Measurements from ENCODE around the gene GUCY1A1.
"Not testable (repeated sequence)": the region's sequence is repeated elsewhere in the genome, so short reads cannot be mapped to it uniquely, and the experiment has no call there.

GUCY1A1 gene, protein sequence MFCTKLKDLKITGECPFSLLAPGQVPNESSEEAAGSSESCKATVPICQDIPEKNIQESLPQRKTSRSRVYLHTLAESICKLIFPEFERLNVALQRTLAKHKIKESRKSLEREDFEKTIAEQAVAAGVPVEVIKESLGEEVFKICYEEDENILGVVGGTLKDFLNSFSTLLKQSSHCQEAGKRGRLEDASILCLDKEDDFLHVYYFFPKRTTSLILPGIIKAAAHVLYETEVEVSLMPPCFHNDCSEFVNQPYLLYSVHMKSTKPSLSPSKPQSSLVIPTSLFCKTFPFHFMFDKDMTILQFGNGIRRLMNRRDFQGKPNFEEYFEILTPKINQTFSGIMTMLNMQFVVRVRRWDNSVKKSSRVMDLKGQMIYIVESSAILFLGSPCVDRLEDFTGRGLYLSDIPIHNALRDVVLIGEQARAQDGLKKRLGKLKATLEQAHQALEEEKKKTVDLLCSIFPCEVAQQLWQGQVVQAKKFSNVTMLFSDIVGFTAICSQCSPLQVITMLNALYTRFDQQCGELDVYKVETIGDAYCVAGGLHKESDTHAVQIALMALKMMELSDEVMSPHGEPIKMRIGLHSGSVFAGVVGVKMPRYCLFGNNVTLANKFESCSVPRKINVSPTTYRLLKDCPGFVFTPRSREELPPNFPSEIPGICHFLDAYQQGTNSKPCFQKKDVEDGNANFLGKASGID

DNA sequence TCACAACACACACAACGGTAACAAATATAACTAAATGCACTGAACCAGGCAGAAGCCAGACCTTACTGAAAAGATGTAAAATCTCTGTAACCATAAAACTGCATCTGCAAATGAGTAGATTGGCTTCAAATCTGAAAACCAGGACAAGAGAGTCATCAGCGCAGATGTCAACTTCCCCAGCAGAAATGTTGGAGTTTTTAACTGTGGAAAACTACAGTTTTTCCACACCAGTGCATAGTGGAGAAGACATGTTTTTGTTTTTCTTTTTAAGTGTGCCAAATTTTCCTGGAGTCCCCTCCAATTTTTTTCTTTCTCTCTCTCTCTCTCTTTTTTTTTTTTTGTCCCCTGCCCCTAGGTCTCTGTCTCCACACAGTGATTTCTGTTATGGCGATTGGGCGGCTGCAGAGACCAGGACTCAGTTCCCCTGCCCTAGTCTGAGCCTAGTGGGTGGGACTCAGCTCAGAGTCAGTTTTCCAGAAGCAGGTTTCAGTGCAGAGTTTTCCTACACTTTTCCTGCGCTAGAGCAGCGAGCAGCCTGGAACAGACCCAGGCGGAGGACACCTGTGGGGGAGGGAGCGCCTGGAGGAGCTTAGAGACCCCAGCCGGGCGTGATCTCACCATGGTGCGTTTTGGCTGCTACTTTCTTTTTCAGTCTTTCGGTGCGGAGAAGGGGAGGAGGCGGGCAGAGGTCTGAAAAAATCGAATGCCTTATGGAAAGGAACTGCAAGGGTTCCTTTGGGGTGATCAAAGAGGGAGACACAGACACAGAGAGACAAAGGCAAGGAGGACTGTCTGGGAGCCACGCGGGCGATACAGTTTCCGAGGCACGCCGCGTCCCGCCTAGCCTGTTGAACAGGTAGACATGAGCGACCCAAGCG, at the start of gene GUCY1A1:
Gene GUCY1A1, plus strand, starts transcription at position 505 of the 878 bp plus-strand sequence. CDS start 30,020 bp downstream, outside the sequence.
- DNase-seq (ENCODE audit: low read depth) = no peak

DNA sequence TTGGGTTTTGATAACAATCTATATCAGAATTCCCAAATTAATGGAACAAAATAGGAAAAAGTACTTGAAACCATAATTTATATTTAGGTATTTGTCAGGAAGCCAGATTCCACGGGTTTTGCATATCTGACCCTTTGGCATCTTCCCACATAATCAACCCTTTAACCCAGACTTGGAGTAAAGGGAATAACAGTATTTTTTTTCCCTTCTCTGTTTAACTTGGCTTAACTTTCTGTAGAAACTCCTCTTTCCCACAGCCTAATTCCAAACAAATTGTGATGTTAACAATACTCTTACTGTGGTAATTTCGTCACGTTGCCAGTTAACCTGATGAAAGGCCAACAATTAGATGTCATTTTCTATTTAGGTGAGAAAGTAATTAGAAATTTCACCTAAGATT, 49.4 kb upstream of the GUCY1A1 start:
- DNase-seq (ENCODE audit: low read depth) = no peak

DNA sequence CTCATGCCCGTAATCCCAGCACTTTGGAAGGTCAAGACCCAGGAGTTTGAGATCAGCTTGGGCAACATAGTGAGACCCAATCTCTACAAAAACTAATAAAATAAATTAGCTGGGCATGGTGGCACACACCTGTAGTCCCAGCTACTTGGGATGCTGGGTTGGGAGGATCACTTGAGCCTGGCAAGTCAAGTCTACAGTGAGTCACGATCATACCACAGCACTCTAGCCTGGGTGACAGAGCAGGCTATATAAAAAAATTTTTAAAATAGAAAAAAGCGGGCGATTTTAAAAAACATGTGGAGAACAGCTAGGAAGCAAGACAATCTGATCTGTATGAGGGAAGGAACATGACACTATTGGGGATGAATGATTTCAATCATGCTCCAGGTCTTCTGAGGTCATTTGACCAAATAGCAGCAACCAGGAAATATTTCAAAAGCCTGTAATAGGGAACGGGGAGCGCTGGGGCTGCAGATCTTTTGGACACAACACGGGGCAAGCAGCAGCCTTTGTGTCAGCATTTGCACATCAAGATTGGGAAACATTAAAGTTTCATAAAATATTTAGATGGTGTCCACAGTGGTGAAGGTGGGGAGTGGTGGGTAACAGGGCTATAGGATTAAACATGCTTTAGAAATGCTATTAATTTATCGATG, 48.3 kb upstream of the GUCY1A1 start:
- DNase-seq (ENCODE audit: low read depth) = no peak

DNA sequence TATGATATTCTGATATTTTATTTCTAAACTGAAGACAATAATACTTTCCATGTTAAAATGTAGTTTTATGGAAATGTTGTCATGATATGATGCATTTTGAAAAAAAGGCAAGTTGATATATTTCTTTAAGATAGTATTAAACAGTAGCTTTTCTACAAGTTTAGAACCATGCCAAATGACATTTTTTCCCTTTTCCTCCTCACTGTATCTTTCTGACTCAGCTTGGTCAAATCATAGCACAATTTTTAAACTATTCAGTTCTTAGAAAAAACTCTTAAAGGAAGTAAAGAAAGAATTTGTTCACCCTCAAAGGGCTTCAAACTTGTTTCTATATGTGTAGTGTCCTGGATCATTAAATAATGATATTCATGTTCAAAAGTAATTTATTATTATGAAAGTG, 46.0 kb upstream of the GUCY1A1 start:
- no peak for DNase-seq (ENCODE audit: low read depth)

DNA sequence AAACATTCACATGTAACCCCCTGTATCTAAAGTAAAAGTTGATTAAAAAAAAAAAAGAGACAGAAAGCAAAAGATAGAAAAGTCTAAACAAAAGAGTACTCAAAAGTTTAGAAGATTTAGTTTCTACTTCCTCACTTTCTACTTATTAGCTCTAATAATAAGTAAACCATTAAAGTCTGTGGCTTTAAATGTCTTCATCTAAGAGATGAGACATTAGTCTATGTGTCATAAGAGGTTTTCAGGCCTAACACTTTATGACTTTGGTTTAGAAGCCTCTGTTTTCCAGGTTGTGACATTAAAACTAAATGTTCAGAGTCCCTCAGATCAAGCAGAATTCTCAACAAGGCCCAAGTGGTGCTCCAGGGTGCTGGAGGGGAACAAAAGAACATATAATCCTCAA, 42.2 kb upstream of the GUCY1A1 start:
- DNase-seq (ENCODE audit: low read depth) = no peak

DNA sequence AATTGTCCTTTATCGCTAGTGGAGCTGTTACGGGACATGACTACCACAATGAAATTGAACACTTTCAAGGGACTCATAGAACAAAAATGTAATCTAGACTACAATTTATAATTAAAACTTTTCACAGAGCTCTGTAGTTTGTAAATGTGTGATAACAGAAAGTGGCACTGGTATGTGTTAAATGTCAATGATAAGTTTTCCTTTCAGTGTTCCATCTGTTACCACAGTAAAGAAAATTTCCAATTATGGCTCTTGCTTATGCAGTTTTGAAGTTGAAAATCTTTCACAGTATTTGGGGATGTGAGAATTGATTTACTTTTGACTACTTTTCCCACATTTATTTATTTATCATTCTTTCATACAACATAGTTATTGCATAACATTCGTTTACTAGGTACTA, 40.1 kb upstream of the GUCY1A1 start:
- no peak for DNase-seq (ENCODE audit: low read depth)

DNA sequence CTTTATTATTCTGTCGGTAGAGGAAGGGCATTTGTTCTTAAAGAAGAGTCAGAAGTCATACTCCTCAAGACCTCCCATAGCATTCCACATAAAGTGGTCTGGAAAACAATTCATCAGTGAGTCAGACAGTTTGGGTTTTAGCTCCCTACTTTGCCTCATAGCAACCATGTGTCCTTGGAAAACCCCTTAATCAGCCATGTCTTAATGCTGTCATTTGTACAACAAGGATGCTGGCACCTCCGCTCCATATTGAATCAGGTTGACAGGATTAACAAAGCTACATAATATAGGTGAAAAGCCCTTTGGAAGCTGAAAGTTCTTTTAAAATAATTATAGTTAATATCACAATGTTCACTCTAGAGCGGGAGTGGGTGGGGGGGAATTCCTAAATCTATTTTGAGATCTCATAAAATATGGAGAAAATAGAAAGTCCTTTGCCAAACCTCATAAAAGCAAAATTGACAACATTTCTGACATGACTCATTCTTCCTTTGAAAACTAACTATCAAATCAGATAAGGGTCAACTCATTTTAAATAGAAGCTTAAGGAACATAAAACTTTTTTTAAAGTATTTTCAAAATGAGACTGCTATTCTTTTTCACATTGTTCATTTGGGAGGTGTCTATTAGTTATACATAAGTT, 37.3 kb upstream of the GUCY1A1 start:
- DNase-seq (ENCODE audit: low read depth) = no peak

DNA sequence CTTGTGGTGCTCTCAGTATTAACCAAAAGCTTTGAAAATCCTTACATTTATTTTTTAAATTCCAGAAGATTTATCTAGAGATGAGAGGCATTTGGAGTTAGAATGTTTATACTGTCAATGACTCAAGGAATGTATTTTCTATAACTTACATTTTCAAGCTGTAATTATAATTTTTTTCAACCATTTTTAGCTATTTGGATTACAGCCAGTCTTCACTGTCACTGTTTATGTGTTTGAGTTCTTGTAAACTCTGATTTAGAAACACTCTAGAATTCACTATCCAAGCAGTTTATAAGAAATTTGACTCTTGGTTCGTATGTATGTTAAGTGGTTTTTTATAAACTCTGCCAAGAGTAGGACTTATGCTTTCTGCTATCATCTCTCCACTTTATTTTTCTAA, 36.7 kb upstream of the GUCY1A1 start:
- DNase-seq (ENCODE audit: low read depth) = no peak

DNA sequence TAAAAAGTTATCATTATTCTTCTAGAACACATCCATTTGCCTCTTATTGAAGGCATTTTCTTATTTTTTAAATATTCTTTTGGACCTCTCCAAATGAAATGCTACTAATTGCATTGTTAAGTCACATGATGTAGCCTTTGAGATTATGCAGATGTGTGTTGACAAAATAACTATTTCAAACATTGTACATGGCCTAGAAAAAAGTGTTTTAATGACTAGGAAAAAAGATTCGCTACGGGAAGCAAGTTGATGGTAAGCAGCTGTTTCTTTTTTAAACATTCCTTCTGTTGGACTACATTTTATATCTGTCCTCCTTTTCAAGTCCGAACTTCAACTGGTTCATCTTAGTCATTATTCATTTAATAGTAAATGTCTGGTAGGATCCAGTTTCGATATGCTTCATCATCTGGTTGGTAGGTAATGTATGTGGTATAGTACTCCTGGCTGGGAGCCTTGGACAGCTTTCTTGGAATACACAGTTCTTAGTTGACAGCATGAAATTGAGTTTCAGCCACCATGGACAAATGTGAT, 34.3 kb upstream of the GUCY1A1 start:
- DNase-seq (ENCODE audit: low read depth) = no peak

DNA sequence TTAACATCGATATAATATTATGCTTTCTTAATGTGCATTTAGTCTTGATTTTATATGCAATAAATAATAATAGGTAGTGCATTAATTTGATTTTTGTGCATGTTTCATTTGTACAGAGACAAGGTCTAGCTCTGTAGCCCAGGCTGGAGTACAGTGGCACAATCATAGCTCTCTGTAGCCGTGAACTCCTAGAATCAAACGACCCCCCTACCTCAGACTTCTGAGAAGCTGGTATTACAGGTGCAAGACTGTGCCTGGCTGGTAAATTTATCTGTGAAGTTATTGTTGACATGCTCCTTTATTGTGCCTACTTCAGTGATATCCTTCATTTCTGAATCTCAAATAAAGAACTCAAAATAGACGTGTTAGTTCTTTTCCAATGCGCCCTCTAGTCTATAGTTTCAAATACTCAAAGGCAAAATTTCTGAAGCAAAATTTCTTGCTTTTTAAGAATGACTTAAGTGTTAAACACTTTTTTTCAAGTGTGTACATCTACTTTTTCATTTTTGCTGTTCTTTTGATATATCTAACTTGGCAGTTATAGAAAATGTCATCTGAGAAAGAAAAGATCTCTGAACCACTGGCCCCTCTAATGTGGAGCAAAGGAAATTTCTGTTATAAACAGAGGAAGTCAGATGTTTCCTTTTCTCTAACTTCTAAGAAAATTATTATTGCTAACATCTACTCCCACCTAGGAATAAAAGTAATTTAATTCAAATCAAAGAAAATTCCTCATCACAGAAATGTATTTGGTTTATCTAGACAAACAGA, 28.3 kb upstream of the GUCY1A1 start:
- DNase-seq (ENCODE audit: low read depth) = no peak

DNA sequence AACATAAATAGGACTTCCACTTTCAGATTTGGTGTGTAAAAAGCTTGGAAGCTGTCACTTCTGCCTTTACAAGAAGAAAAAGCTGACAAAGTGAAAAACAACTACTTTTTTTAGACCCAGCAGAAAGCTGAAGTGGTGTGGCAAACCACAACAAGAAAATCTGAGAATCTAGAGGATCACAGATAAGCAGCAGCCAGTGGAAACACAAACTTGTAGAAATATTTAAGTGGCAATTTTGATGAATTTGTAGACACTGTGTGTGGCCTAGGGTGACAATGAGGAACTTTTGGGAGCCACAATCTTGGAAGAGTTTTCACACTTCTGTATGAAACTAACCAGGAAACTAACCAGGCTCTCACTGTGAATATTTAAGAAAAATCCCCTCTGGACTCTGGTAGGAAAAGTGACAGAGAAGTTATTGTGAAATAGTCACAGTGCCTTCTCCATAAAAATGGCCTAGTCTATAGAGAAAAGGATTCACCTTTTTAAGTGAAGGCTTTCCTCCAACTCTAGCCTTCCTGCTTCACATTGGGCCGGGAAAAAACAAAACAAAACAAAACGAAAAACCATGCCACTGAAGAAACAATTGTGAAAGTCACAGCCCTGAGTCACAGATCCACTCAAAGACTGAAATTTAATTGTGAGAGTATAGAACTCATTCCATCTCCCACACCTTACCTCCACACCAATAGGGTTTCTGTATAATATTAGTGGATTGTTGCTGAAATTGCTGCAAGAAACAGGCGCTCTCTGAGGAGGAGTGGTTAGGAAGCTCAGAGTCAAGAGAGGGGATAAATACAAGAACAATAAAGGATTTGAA, 26.7 kb upstream of the GUCY1A1 start:
- DNase-seq (ENCODE audit: low read depth) = no peak

DNA sequence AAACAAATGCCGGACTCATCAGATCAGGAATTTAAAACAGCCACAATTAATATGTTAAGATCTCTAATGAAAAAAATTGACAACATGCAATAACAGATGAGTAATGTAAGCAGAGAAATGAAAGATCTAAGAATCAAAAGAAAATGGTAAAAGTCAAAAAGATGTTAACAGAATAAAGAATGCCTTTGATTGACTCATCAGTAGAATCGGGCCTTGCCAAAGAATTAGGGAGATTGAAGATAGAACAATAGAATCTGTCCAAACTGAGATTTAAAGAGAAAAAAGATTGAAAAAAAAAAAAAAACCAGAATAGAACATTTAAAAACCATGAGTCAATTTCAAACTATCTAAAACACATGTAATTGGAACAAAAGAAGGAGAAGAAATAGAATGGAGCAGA, 25.9 kb upstream of the GUCY1A1 start:
- no peak for DNase-seq (ENCODE audit: low read depth)

DNA sequence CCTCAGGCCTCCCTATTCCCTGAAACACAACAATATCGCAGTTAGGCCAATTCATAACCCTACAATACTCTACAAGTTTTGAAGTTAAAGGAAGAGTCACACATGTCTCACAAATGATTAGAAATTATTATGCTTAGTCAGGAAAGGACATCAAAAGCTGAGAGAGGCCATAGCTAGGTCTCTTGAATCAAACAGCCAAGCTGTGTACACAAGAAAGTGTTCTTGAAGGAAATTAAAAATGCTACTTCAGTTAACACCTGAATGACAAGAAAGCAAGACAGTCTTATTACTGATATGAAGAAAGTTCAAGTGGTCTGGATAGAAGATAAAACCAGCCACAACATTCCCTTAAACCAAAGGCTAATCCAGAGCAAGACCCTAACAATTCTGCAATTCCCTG, 23.6 kb upstream of the GUCY1A1 start:
- no peak for DNase-seq (ENCODE audit: low read depth)

DNA sequence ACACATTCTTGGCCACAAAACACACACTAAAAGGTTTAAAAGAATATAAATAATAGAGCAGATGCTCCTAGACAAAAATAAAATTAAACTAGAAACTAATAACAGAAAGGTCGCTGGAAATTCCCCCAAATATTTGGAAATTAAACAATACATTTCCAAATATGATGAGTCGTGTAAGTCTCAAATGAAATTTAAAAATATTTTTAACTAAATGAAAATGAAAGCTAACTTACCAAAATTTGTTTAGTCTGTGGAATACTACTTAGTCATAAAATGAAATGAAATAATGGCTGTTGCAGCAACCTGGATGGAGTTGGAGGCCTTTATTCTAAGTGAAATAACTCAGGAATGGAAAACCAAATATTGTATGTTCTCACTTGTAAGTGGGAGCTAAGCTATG, 20.6 kb upstream of the GUCY1A1 start:
- no peak for DNase-seq (ENCODE audit: low read depth)

DNA sequence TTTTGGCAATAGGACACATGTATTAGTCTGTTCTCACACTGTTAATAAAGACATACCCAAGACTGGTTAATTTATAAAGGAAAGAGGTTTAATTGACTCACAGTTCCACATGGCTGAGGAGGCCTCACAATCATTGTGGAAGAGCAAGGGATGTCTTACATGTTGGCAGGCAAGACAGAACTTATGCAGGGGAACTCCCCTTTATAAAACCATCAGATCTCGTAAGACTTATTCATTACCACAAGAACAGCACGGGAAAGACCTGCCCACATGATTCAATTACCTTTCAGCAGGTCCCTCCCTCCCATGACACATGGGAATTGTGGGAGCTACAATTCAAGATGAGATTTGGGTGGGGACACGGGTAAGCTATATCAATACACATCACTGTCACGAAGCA, 15.9 kb upstream of the GUCY1A1 start:
- DNase-seq (ENCODE audit: low read depth) = not testable (repeated sequence)

DNA sequence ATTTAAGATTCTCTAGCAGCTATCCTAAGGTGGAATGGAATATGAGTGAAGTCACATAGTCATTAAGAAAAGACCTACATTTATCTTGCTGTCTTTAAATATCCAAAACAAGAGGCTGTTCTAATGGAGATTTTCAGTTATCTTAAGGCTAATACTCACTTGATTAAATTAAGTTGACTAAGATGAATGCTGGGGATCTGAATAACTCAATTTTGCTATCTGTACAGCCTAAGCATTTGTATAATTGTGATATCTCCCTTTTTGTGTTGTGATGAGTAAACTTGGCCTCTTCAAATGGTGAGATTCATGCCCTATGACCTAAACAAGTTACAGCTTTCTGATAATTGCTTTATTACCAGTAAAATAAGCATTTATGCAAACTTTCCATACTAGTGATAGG, 13.6 kb upstream of the GUCY1A1 start:
- no peak for DNase-seq (ENCODE audit: low read depth)

DNA sequence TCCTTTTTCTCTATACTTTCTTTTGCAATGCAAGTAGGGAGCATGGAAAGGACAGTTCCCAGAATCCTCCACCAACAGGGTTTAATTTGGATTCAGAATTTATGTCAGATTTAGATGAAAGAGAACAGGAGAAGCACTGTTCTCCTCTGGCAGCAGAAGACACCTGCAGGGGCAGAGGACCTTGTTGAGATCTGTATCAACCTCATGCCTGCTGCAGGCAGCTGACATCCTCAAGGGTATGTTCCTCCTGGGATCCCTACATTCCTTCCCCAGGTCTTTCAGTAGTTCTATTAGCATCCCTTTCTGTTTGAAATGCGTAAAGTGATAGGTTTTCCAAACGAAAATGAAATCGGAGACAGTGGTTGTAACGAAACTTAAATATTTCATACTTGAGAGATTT, 10.6 kb upstream of the GUCY1A1 start:
- DNase-seq (ENCODE audit: low read depth) = no peak

DNA sequence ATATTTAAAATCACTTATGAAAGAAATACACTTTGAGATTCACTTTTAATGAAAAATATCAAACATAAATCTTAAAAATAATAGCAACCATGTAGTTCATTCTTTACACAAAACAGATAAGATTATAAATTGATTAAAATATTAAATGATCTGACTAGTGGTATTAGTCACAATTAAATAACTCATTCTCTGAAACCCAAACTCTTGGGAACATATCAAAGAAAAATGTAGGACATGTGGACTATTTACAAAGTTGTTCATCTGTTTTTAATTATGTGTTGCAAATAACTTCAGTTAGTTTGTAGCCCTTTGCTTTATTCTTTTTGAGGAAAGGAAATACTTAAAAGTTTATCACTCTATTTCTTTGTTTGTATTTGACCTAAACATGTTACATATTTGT, 9.5 kb upstream of the GUCY1A1 start:
- DNase-seq (ENCODE audit: low read depth) = no peak

DNA sequence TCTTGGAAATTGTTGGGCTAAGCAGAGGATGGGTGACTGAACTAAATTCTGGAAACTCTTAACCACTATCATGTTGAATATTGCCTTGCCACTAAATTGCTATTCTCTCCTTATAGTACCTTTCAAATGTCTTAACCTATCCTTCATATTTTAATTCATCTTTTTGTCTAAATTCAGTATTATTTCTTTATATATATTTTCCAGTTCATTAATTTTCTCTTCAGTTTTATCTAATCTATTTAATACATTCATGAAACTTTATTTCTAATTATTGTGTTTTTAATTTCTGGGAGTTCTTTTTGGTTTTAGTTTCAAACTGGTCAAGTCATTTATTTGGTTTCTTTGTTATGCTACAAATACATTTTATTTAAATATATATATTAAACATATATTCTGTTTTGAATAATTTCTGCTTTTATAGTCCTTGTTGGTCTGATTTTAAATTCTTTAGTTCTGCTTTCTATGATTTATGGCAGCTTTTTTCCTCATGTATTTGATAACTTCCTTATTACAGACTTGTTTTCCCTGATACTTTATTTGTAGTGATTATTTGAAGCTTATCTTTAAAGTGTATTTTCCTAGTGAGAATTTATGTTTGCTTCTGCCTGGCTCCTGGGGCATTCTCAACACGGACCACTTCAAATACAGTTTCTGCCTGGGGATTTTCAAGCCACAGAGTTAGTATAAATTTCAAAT, 8.5 kb upstream of the GUCY1A1 start:
- DNase-seq (ENCODE audit: low read depth) = no peak
